ENCODE results near the gene SAPCD1. TPM values are rescaled to one million over a fixed set of nuclear protein-coding genes. Genes with fewer than 3 reads are reported as not detected.
A peak's percentile ranks its signal among the peaks of the same experiment; 100 is the strongest.

The SAPCD1 gene
- total RNA-seq, 3 donors from 2014 or later, result 1.6 to 2.0 TPM; not detected in 1

GRCh38 chr6:31739639-31740396 lies 22.6 kb upstream of the SAPCD1 start, which contains the start of gene MSH5:
Gene MSH5 (plus strand): TSS chr6:31740005. CDS start chr6:31740467, 462 bp downstream.
- peak; percentile 99 for DNase-seq (ENCODE audit: low spot score in 2 of 2)
- H3K4me1 ChIP-seq, result peaks cover 8 to 27% of the 10 kb centered on the region in 2 donors
- H3K9me3 ChIP-seq, result no peaks in the 10 kb centered on the region
- H3K27me3 ChIP-seq, result no peaks in the 10 kb centered on the region
- TF ChIP-seq POLR2A (IDR thresholded peaks at IDR 0.05), result peak; percentile 78
- peak; percentile 31 to 65 (median 55) for TF ChIP-seq POLR2AphosphoS5 (IDR thresholded peaks at IDR 0.05)
- TF ChIP-seq CTCF (IDR thresholded peaks at IDR 0.05), result no peak
- H3K27ac ChIP-seq, result peak within 1 kb of the TSS; percentile 95 to 96
- intact Hi-C loops (cut with DNase I; ENCODE audit: low total_unique reads), result no loop called here
- peak within 1 kb of the TSS; percentile 69 to 84 (median 80) for H3K4me3 ChIP-seq
- H3K36me3 ChIP-seq, result no peaks in the 10 kb centered on the region

GRCh38 chr6:31740397-31741223 lies 21.8 kb upstream of the SAPCD1 start:
- intact Hi-C loops (cut with DNase I; ENCODE audit: low total_unique reads), result no loop called here
- peak overlapping the region; percentile 85 to 96 for H3K27ac ChIP-seq
- H3K4me3 ChIP-seq, result peak overlapping the region; percentile 69 to 84 (median 80)
- H3K9me3 ChIP-seq, result no peaks in the 10 kb centered on the region
- DNase-seq (ENCODE audit: low spot score in 2 of 2), result no peak
- H3K36me3 ChIP-seq, result no peaks in the 10 kb centered on the region
- H3K4me1 ChIP-seq, result peaks cover 8 to 26% of the 10 kb centered on the region in 2 donors
- no peaks in the 10 kb centered on the region for H3K27me3 ChIP-seq
- TF ChIP-seq POLR2AphosphoS5 (IDR thresholded peaks at IDR 0.05) (no peak), POLR2A (IDR thresholded peaks at IDR 0.05) (no peak), CTCF (IDR thresholded peaks at IDR 0.05) (no peak)

GRCh38 chr6:31741815-31742214 lies 20.6 kb upstream of the SAPCD1 start:
- TF ChIP-seq POLR2A (IDR thresholded peaks at IDR 0.05) (no peak), POLR2AphosphoS5 (IDR thresholded peaks at IDR 0.05) (no peak), CTCF (IDR thresholded peaks at IDR 0.05) (no peak)
- H3K4me1 ChIP-seq, result peaks cover 7 to 26% of the 10 kb centered on the region in 2 donors
- DNase-seq (ENCODE audit: low spot score in 2 of 2), result no peak
- no peak overlapping the region for H3K27ac ChIP-seq
- no peaks in the 10 kb centered on the region for H3K36me3 ChIP-seq
- H3K4me3 ChIP-seq, result no peak overlapping the region
- intact Hi-C loops (cut with DNase I; ENCODE audit: low total_unique reads), result no loop called here
- H3K27me3 ChIP-seq, result no peaks in the 10 kb centered on the region
- H3K9me3 ChIP-seq, result no peaks in the 10 kb centered on the region

- no peak for DNase-seq (ENCODE audit: low spot score in 2 of 2)
- Histone ChIP-seq H3K4me3 (no peak overlapping the region), H3K36me3 (no peaks in the 10 kb centered on the region), H3K27ac (no peak overlapping the region), H3K27me3 (no peaks in the 10 kb centered on the region), H3K9me3 (no peaks in the 10 kb centered on the region), H3K4me1 (peaks cover 5 to 16% of the 10 kb centered on the region in 2 donors)
- intact Hi-C loops (cut with DNase I; ENCODE audit: low total_unique reads), result no loop called here
- TF ChIP-seq POLR2A (IDR thresholded peaks at IDR 0.05) (no peak), CTCF (IDR thresholded peaks at IDR 0.05) (no peak), POLR2AphosphoS5 (IDR thresholded peaks at IDR 0.05) (no peak)
These were observed 19.6 kb upstream of the SAPCD1 start for GRCh38 chr6:31742894-31743293.

GRCh38 chr6:31744422-31744821 lies 18.0 kb upstream of the SAPCD1 start:
- intact Hi-C loops (cut with DNase I; ENCODE audit: low total_unique reads), result no loop called here
- H3K27ac ChIP-seq, result no peak overlapping the region
- no peaks in the 10 kb centered on the region for H3K36me3 ChIP-seq
- no peaks in the 10 kb centered on the region for H3K9me3 ChIP-seq
- no peak for DNase-seq (ENCODE audit: low spot score in 2 of 2)
- H3K4me1 ChIP-seq, result peaks cover under 1 to 1% of the 10 kb centered on the region in 2 donors
- H3K4me3 ChIP-seq, result no peak overlapping the region
- TF ChIP-seq POLR2A (IDR thresholded peaks at IDR 0.05), result no peak
- no peak for TF ChIP-seq POLR2AphosphoS5 (IDR thresholded peaks at IDR 0.05)
- no peaks in the 10 kb centered on the region for H3K27me3 ChIP-seq
